NAMALWA (cell line): ENCODE data around the gene ROCK2.
"Not testable (repeated sequence)": the region's sequence is repeated elsewhere in the genome, so short reads cannot be mapped to it uniquely, and the experiment has no call there.

Experiments
- DNase-seq: peaks from one replicate; pipeline ENCODE4 v3.0.0-alpha.2; 2015; ENCODE audit warnings: low spot score

Gene ROCK2

DNA sequence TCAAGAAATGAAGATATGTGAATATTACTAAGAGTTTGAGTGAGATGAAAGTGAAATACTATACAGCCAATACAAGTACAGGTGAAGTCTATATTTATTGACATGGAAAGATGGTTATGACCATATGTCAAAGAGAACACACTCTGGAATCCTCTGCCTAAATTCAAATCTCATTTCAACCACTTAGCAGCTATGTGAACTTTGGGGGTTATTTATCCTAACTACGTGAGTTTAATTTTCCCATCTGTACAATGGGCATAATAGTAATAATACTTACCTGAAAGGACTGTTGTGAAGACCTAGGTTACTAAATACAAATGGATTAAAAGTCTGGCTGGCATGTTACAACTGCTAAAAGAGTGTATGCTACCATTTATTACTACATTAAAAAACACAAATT lies 79.6 kb downstream of the ROCK2 start:
- no peak for DNase-seq

DNA sequence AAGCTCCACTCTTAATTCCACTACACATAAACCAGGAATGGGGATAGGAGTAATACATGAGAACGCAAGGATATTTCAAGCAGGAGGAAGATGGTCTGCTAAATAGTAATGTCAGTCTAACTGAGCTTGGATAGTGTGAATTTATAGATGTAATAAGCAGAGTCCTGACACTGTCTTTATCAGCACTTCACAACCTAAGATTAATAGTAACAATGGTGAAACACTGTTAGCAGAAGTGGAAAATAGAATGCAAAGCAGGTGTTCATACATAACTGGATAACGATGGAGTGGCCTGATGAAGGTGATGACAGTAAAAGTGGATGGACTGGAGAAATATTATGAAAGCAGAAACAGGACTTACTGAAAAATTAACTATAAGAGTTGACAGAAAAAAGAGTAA lies 80.4 kb downstream of the ROCK2 start:
- DNase-seq = no peak

- no peak for DNase-seq
Measured at GRCh38 chr2:11263177-11263576, 81.3 kb downstream of the ROCK2 start.

DNA sequence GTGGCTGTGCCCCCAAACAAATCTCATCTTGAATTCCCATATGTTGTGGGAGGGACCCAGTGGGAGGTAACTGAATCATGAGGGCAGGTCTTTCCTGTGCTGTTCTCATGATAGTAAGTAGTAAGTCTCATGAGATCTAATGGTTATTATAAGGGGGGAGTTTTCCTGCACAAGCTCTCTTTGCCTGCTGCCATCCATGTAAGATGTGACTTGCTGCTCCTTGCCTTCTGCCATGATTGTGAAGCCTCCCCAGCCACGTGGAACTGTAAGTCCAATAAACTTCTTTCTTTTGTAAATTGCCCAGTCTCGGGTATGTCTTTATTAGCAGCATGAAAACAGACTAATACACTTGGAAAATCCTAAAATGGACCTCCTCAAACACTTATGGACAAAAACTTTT lies 82.0 kb downstream of the ROCK2 start:
- not testable (repeated sequence) for DNase-seq

GRCh38 chr2:11261564-11261963 lies 82.9 kb downstream of the ROCK2 start:
- not testable (repeated sequence) for DNase-seq

- no peak for DNase-seq
Measured at GRCh38 chr2:11260979-11261378, 83.5 kb downstream of the ROCK2 start.

GRCh38 chr2:11257964-11258363 lies 86.5 kb downstream of the ROCK2 start:
- no peak for DNase-seq

GRCh38 chr2:11257078-11257477 lies 87.4 kb downstream of the ROCK2 start:
- DNase-seq = no peak

DNA sequence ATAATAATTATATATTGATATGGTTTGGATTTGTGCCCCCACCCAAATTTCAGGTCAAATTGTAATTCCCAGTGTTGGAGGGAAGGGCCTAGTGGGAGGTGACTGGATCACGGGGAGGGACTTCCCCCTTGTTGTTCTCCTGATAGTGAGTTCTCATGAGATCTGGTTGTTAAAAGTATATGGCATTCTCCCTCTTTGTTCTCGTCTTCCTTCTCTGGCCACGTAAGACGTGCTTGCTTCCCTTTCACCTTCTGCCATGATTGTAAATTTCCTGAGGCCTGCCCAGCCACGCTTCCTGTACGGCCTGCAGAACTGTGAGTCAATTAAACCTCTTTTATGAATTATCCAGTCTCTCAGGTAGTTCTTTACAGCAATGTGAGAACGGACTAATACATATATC lies 88.3 kb downstream of the ROCK2 start:
- no peak for DNase-seq

- DNase-seq = no peak
Measured at GRCh38 chr2:11254100-11254536, 90.3 kb downstream of the ROCK2 start.

GRCh38 chr2:11252458-11252857 lies 92.0 kb downstream of the ROCK2 start:
- not testable (repeated sequence) for DNase-seq

- DNase-seq = no peak
Measured at GRCh38 chr2:11250400-11251196, 93.8 kb downstream of the ROCK2 start.

DNA sequence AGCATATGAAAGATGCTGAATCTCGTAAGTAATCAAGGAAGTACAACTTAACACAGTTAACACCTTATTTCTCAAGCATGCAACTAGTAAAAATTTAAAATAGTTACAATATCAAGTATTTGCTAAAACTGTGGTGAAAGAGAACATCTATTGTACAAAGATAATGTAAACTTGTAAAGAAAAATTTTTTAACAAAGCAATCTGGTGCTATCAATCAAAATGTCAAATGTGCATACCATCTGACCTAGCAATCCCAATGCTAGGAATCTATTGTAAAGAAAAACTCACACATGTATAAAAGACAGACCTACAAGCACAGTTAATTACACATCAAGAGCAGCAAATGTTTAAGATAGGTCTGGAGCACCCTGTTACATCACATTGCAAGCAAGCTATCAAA lies 99.1 kb downstream of the ROCK2 start:
- no peak for DNase-seq

GRCh38 chr2:11244091-11244826 lies 100.2 kb downstream of the ROCK2 start:
- DNase-seq = no peak

DNA sequence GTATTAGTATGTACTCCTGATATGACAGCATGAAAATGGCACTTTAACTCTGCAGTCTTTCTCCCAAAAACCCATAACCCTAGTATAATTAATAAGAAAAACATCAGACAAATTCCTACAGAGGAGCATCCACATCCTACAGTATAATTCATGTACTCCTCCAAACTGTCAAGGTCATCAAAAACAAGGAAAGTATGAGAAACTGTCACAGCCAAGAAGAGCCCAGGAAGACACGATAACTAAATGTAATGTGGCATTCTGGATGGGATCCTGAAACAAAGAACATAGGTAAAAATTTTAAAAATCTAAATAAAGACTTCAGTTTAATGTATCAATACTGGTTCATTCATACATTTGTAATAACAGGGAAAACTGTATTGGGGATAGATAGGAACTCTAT lies 100.9 kb downstream of the ROCK2 start:
- no peak for DNase-seq

DNA sequence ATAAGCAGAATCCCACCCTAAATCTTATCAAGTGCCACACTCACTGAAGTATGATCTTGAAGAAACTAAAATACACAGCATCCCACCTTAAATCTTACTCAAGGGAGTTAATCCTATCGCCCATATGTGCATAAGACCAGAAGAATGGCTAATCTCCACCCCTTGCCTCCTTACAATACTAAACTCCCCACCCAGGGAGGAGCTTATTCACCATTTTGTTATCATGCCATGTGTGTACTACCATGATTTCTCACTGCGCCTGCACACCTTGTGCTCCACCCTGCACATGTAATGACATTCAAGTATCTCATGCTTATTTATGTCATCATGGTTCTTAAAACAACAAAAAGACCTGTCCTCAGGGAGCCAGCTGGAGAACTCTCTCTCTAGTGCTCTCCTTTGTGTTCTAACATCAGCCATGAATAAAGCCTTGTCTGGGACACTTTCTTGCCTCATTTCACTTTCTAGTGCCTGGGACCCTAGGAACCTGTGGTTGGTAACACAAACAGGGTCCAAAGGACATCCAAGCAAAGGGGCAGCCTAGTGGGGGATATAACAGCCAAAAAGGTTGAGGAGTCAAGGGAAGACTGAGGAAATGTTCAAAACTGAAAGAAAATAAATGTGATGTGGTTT lies 101.8 kb downstream of the ROCK2 start:
- no peak for DNase-seq

- DNase-seq = no peak
Measured at GRCh38 chr2:11241412-11242203, 102.8 kb downstream of the ROCK2 start.

DNA sequence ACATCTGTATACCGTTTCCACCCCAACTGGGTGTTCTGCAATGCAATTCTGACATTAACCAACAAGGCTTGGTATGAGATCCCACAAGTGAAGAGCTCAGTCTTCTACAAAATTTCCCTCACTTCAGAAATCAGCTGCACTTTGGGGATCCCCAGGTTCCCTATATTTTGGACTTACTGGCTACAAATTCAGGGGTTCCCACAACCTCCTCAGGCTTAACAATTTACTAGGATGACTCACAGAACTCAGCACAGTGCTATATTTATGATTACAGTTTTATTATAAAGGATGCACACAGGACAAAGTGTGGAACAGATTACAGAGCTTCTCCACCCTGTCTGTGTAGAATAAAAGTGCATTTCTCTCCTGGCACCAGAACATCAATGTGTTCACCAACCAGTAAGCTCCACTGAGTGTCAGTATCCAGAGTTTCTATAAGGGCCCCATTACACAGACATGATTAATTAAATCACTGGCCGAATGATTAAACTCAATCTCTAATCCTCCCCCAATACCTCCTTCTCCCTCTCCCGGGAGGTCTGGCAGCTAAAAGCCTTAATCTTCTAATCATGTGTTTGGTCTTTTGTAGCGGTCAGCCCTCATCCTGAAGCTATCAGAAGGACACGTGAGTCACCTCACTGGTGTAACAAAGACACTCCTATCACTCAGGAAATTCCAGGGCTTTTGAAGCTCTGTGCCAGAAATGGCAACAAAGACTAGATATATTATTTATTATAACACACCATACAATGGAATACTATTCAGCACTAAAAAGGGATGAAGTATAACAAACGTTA lies 104.6 kb downstream of the ROCK2 start:
- DNase-seq = no peak

GRCh38 chr2:11239147-11239546 lies 105.3 kb downstream of the ROCK2 start:
- DNase-seq = no peak

DNA sequence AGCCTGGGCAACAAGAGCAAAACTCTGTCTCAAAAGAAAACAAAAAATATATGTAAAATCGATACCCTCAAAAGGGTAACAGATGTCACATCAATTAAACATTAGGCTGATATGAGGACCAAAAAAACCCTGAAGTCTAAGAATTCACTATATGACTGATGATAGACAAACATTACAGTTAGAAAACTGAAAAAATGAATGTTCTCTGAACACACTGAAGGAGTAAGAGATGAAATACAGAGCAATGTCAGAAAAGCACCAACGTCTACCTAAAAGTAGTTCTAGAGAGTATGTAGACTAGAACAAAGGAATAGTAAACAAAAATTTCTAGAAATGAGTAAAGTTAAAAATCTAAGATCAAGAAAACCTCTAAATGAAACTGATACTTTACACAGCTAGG lies 107.3 kb downstream of the ROCK2 start:
- no peak for DNase-seq

- no peak for DNase-seq
Measured at GRCh38 chr2:11236335-11236734, 108.1 kb downstream of the ROCK2 start.
